GM18505 (cell line): ENCODE measurements around the gene TSEN2.
"Not testable (repeated sequence)": the region's sequence is repeated elsewhere in the genome, so short reads cannot be mapped to it uniquely, and the experiment has no call there.

Experiments
- ATAC-seq: cut with Tn5 transposase; IDR thresholded peaks from one replicate; pipeline ENCODE4 v1.9.1; 2021; ENCODE audit not compliant: unreplicated experiment
- POLR2A ChIP-seq: IDR thresholded peaks from 4 replicates; pipeline ENCODE4 v1.6.1; 2011; ENCODE audit warnings: borderline replicate concordance; ENCODE audit not compliant: insufficient read depth, insufficient read length; ENCODE audit errors: extremely low read depth

The TSEN2 gene

GRCh38 chr3:12516873-12517272 lies 32.6 kb downstream of the TSEN2 start:
- no peak for TF ChIP-seq POLR2A
- ATAC-seq, result no peak

GRCh38 chr3:12518261-12519028 lies 34.2 kb downstream of the TSEN2 start:
- no peak for TF ChIP-seq POLR2A
- ATAC-seq, result no peak

- no peak for ATAC-seq
- TF ChIP-seq POLR2A, result no peak
Measured at GRCh38 chr3:12521010-12521409, 36.7 kb downstream of the TSEN2 start.

GRCh38 chr3:12522721-12523120 lies 38.4 kb downstream of the TSEN2 start:
- TF ChIP-seq POLR2A, result no peak
- no peak for ATAC-seq

GRCh38 chr3:12527757-12528143 lies 43.5 kb downstream of the TSEN2 start:
- TF ChIP-seq POLR2A, result no peak
- no peak for ATAC-seq

GRCh38 chr3:12532182-12532581 lies 47.9 kb downstream of the TSEN2 start:
- TF ChIP-seq POLR2A, result no peak
- ATAC-seq, result no peak

GRCh38 chr3:12536423-12536822 lies 52.1 kb downstream of the TSEN2 start:
- ATAC-seq, result no peak
- no peak for TF ChIP-seq POLR2A

- TF ChIP-seq POLR2A, result no peak
- no peak for ATAC-seq
Measured at GRCh38 chr3:12541625-12542024, 57.3 kb downstream of the TSEN2 start.

- ATAC-seq, result not testable (repeated sequence)
Measured at GRCh38 chr3:12543497-12543896, 59.2 kb downstream of the TSEN2 start.

- ATAC-seq, result no peak
- no peak for TF ChIP-seq POLR2A
Measured at GRCh38 chr3:12544652-12545472, 60.6 kb downstream of the TSEN2 start.

- no peak for TF ChIP-seq POLR2A
Measured at GRCh38 chr3:12545473-12545791, 61.2 kb downstream of the TSEN2 start, which contains the start of gene MKRN2OS. MKRN2OS (minus strand) TSS chr3:12545499; CDS start chr3:12545464, 35 bp downstream.

GRCh38 chr3:12549971-12550760 lies 65.9 kb downstream of the TSEN2 start:
- TF ChIP-seq POLR2A, result no peak
- no peak for ATAC-seq

More at GRCh38 chr3:12545473-12545791, 61.2 kb downstream of the TSEN2 start, which contains the start of gene MKRN2OS:
- ATAC-seq, result no peak

- no peak for ATAC-seq
Measured at GRCh38 chr3:12553921-12554391, 69.7 kb downstream of the TSEN2 start.

More at GRCh38 chr3:12553921-12554391, 69.7 kb downstream of the TSEN2 start:
- TF ChIP-seq POLR2A, result no peak
